BJ (cell line): ENCODE results near the gene SACS. TPM values are rescaled to one million over a fixed set of nuclear protein-coding genes. Genes with fewer than 3 reads are reported as not detected.

ENCODE experiments used
- CTCF ChIA-PET: fragments of 350-600 bp; formaldehyde crosslinking; extraction: SDS; loops from one replicate; lab custom pipeline; 2021; ENCODE audit warnings: antibody characterized with exemption, inconsistent platforms; lab: Yijun Ruan, JAX
- POLR2A ChIA-PET: fragments of 300-600 bp; sonication (Branson Sonifier 250); formaldehyde crosslinking; extraction: SDS; loops from one replicate; lab custom pipeline; 2021; ENCODE audit warnings: antibody characterized with exemption; lab: Charles Lee
- DNase-seq: peaks from one replicate; pipeline ENCODE4 v3.0.0-alpha.2; 2011; ENCODE audit warnings: low read depth
- H3K27me3 ChIP-seq: 2 replicates; pipeline ENCODE4 v1.6.0; 2011; ENCODE audit warnings: low read length; ENCODE audit not compliant: control insufficient read depth, insufficient read depth
- H3K36me3 ChIP-seq: 2 replicates; pipeline ENCODE4 v1.5.1; 2011; ENCODE audit warnings: low read length; ENCODE audit not compliant: control insufficient read depth, insufficient read depth
- H3K4me3 ChIP-seq: 2 replicates; pipeline ENCODE4 v1.5.1; 2011; ENCODE audit warnings: low read depth, mild to moderate bottlenecking, control low read depth, low read length
- polyA plus RNA-seq: library from polyadenylated mRNA; depleted of rRNA; stranded (reverse); fragments of >200 nt; gene quantifications from 2 replicates; pipeline ENCODE4 v1.2.3, GENCODE V29; 2011
- TF ChIP-seq, protein P1 (sequence below): IDR thresholded peaks from 2 replicates; pipeline ENCODE4 v1.5.1; 2011; ENCODE audit warnings: low read depth, mild to moderate bottlenecking, control low read depth, inconsistent platforms, low read length, moderate library complexity; ENCODE audit not compliant: insufficient read depth

The SACS gene
- polyA plus RNA-seq, 1 experiment, result 23.1 TPM

DNA sequence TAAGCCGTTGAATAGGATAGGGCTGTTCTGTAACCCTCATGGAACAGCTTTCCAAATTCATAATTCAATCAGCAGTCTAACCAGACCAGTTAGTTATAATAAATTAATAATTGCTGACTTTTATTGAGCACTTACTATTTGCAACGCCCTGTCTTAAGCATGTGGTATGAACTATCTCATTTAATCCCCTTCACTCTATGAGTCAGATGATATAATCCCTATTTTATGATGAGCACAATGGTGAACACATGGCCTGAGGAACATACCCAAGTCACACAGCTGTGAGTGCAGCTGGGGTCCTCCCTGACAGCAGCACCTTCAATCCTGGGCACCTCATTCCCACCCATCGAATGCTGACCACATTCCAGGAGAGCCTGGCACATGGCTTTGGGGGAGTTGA is 28.0 kb upstream of the SACS start:
- CTCF ChIA-PET, result interaction anchor here (1.1 kb wide), 1 partner anchor 247 kb away, joined by 3 read pairs; no protein-coding TSS in a partner anchor
- no peak for DNase-seq
- Histone ChIP-seq H3K36me3 (no peaks in the 10 kb centered on the region), H3K4me3 (no peak overlapping the region), H3K27me3 (no peaks in the 10 kb centered on the region)
- TF ChIP-seq, protein P1, sequence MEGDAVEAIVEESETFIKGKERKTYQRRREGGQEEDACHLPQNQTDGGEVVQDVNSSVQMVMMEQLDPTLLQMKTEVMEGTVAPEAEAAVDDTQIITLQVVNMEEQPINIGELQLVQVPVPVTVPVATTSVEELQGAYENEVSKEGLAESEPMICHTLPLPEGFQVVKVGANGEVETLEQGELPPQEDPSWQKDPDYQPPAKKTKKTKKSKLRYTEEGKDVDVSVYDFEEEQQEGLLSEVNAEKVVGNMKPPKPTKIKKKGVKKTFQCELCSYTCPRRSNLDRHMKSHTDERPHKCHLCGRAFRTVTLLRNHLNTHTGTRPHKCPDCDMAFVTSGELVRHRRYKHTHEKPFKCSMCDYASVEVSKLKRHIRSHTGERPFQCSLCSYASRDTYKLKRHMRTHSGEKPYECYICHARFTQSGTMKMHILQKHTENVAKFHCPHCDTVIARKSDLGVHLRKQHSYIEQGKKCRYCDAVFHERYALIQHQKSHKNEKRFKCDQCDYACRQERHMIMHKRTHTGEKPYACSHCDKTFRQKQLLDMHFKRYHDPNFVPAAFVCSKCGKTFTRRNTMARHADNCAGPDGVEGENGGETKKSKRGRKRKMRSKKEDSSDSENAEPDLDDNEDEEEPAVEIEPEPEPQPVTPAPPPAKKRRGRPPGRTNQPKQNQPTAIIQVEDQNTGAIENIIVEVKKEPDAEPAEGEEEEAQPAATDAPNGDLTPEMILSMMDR, result no peak
- POLR2A ChIA-PET, result no interaction called here

DNA sequence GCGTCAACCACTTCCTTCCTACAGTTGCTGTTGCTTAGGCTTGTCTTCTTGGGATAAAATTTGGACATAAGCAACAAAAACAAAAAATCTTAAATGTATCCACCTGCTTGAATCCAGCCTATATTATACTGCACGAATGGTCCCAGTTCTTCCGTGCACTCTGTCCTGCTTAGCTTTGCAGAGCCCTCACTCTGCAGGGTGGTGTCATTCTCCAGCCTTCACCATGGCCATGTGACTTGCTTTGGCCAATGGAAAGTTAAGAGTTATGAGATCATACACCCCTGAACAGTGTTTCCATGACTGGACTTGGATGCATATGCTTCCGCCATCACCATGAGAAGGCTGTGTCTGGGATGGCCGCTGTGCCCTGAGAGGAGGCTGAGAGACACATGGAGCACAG is 27.4 kb upstream of the SACS start:
- POLR2A ChIA-PET, result no interaction called here
- Histone ChIP-seq H3K4me3 (no peak overlapping the region), H3K36me3 (no peaks in the 10 kb centered on the region), H3K27me3 (no peaks in the 10 kb centered on the region)
- TF ChIP-seq, protein P1, result no peak
- CTCF ChIA-PET, result interaction anchor here (1.1 kb wide), 1 partner anchor 247 kb away, joined by 3 read pairs; no protein-coding TSS in a partner anchor
- DNase-seq, result no peak

DNA sequence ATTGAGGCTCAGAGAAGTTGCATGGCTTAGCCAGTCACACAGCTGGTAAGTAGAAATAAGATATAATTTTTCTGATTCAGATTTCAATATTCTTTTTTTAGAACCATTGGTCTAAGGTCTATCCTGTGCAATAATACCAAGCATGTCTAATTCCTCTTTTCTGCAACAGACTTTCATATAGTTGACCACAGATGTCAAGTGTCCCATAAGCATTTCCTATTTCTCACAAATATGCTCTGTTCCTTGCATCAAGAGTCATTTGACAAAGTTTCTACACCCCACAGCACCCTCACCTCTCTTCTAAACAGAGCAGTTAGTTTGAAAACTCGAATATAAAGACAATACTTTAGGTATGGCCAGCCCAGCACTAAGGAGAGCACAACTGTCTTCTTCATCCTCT is 26.8 kb upstream of the SACS start:
- CTCF ChIA-PET, result no interaction called here

DNA sequence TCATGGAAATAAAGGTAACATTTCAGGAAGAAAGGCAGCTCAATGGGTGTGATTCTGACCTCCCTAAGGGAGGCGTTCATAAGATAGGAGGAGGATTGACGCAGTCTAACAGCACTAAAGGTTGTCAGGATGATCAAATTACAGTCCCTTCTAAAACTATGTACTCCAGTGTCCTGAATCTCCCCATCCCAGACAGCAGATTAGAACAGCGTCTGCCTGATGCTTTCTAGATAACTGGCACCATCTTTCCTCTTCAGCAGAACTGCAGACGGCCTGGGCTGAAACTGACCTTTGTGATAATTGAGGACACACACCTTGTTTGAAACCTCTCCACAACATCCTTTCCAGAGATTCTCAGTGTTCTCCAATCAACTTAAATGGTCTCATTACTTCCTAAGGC is 25.5 kb upstream of the SACS start:
- POLR2A ChIA-PET, result no interaction called here
- DNase-seq, result no peak
- no peak overlapping the region for H3K4me3 ChIP-seq
- TF ChIP-seq, protein P1, result no peak
- no peaks in the 10 kb centered on the region for H3K27me3 ChIP-seq
- CTCF ChIA-PET, result interaction anchor here (0.7 to 1.7 kb wide), 2 partner anchors 18 to 411 kb away, joined by 3 to 7 read pairs; no protein-coding TSS in a partner anchor
- no peaks in the 10 kb centered on the region for H3K36me3 ChIP-seq

More for the DNA sequence above, 26.8 kb upstream of the SACS start:
- TF ChIP-seq, protein P1, result no peak
- no peak overlapping the region for H3K4me3 ChIP-seq
- DNase-seq, result no peak
- POLR2A ChIA-PET, result no interaction called here
- no peaks in the 10 kb centered on the region for H3K27me3 ChIP-seq
- no peaks in the 10 kb centered on the region for H3K36me3 ChIP-seq

DNA sequence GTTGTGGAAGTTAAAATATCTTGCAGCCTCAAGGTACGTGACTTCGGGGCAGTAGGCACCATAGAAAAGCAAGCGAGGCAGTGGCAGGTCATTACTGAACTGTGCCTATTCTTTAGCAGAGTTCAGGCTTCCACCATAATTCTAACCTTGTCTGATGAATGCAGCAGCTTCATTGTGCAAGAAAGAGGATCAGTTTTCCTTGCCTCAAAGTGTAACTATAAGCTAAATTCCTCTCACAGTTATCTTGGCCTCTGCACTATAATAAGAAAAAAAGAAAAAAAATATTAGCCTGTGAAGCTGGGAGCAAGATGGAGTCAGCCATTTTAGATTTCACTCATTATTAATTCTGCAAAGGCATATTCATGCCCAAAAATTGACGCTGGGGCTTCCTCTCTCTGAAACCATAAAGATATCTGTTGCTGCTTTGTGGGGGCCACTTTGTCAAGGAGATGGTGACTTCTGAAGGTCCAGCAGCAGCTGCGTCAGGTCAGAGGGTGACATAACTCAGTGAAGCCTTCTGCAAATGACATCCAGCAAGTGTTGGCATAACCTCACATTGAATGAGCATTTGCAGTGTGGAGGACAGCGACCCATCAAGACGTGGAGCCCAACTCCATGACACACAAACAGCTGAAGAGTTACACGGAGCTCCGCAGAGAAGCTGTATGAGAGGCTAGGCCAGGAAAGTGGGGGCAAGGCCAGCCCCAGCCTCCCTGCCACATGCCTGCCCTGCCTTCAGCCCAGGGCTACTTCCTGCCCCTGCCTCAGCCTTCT is 23.1 kb upstream of the SACS start:
- no peaks in the 10 kb centered on the region for H3K36me3 ChIP-seq
- TF ChIP-seq, protein P1, result no peak
- H3K27me3 ChIP-seq, result no peaks in the 10 kb centered on the region
- POLR2A ChIA-PET, result no interaction called here
- DNase-seq, result no peak
- no peak overlapping the region for H3K4me3 ChIP-seq
- CTCF ChIA-PET, result interaction anchor here (1.0 to 1.5 kb wide), 2 partner anchors 13 to 433 kb away, joined by 3 to 4 read pairs; no protein-coding TSS in a partner anchor
